MCF 10A (cell line): ENCODE data around the gene KRT38. TPM values are rescaled to one million over a fixed set of nuclear protein-coding genes. Genes with fewer than 3 reads are reported as not detected.

ENCODE experiments used
- BruUV-seq: library from RNA; stranded (reverse); fragments of 400-500 nt; replicated peaks from 2 replicates; lab custom pipeline; 2021; lab: Mats Ljungman, UMichigan
- CTCF ChIA-PET: fragments of 300-600 bp; sonication (Branson Sonifier 250); formaldehyde crosslinking; extraction: SDS; loops from one replicate; lab custom pipeline; 2021; ENCODE audit warnings: antibody characterized with exemption, inconsistent platforms; lab: Yijun Ruan, JAX
- POLR2A ChIA-PET: fragments of 300-600, 350-650 bp; sonication (Branson Sonifier 250); formaldehyde crosslinking; extraction: SDS; loops from one replicate; lab custom pipeline; 2020; ENCODE audit warnings: antibody characterized with exemption, inconsistent platforms; lab: Yijun Ruan, JAX
- DNase-seq: peaks from one replicate; pipeline ENCODE4 v3.0.0-alpha.2; 2018; ENCODE audit not compliant: unreplicated experiment
- H3K27ac Mint-ChIP-seq: one replicate; pipeline ENCODE4 v1.8.0; 2022; ENCODE audit warnings: mild to moderate bottlenecking, low read depth, mixed read lengths; ENCODE audit not compliant: unreplicated experiment
- H3K27me3 Mint-ChIP-seq: one replicate; pipeline ENCODE4 v1.8.0; 2022; ENCODE audit warnings: mixed read lengths; ENCODE audit not compliant: insufficient read depth, unreplicated experiment
- H3K36me3 Mint-ChIP-seq: one replicate; pipeline ENCODE4 v1.8.0; 2022; ENCODE audit warnings: mild to moderate bottlenecking, moderate library complexity, mixed read lengths; ENCODE audit not compliant: insufficient read depth, unreplicated experiment
- H3K4me1 Mint-ChIP-seq: one replicate; pipeline ENCODE4 v1.8.0; 2022; ENCODE audit warnings: mixed read lengths; ENCODE audit not compliant: insufficient read depth, unreplicated experiment
- H3K4me3 Mint-ChIP-seq: one replicate; pipeline ENCODE4 v1.8.0; 2022; ENCODE audit warnings: mild to moderate bottlenecking, moderate library complexity, mixed read lengths; ENCODE audit not compliant: unreplicated experiment
- H3K9me3 Mint-ChIP-seq: one replicate; pipeline ENCODE4 v1.8.0; 2022; ENCODE audit warnings: mixed read lengths; ENCODE audit not compliant: unreplicated experiment
- intact Hi-C: fragments of 100-400 bp; cut with micrococcal nuclease; formaldehyde crosslinking; loops from 2 replicates; pipeline ENCODE4 v1.14.1; 2022
- total RNA-seq: library from RNA; stranded (reverse); gene quantifications from 2 replicates; pipeline ENCODE4 v1.2.3, GENCODE V29; 2022
- TF ChIP-seq, protein P1 (sequence below): fragments of 200-600 bp; IDR thresholded peaks from one replicate; pipeline ENCODE4 v1.8.0; 2022; ENCODE audit warnings: antibody characterized with exemption, mild to moderate bottlenecking; ENCODE audit not compliant: unreplicated experiment

Gene KRT38
- total RNA-seq, 1 experiment from 2014 or later: not detected

DNA sequence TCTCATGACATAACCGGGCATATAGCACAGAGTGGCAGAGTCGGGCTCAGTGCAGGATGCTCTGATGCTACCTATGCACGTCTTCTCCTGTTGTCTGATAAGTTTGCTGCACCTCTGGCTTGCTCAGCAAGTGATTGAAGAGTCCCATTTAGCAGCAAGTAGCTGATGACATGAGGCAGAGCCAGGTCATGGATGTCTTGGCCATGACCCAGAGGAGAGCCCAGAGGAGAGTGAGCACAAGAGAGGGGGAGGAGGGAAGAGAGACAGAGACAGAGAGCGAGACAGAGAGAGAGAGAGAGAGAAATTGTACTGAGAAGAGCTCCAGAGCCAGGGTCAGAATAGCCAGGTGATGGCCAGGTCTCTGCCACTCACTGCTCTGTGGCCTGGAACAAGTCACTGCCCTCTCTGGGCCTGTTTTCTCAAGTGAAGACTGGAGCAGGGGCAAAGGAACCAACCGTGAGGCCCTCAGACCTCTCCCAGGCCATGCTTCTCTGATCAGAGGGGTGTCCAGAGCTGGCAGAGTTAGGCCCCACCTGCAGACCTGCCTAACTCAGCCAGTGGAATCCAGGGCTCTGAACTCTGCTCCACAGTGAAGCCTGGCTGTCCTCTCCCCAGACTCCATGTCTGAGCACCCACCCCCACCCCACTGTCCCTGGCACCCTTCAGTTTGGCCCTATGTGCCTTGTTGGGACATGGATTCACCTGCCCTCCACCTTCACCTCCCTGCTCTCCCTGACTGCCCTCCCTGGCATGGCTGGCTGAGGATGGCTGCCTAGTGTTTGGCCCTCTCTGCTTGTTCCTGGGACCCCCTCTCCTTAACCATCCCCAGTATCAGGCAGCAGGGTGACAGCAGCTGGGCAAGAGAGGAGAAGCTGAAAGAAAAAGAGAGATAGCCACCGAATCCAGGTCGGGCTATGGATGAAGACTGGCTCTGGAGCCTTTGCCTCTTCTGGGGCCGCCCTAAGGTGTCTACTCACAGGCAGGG is 44.4 kb upstream of the KRT38 start:
- POLR2A ChIA-PET: interaction anchor here (0.6 to 0.7 kb wide), 2 partner anchors 22 to 164 kb away, joined by 3 read pairs; no protein-coding TSS in a partner anchor
- no peaks in the 10 kb centered on the region for H3K27me3 Mint-ChIP-seq
- H3K27ac Mint-ChIP-seq: no peak overlapping the region
- no peaks in the 10 kb centered on the region for H3K4me1 Mint-ChIP-seq
- no TSS peak for BruUV-seq
- H3K4me3 Mint-ChIP-seq: no peak overlapping the region
- no peaks in the 10 kb centered on the region for H3K9me3 Mint-ChIP-seq
- TF ChIP-seq, protein P1, sequence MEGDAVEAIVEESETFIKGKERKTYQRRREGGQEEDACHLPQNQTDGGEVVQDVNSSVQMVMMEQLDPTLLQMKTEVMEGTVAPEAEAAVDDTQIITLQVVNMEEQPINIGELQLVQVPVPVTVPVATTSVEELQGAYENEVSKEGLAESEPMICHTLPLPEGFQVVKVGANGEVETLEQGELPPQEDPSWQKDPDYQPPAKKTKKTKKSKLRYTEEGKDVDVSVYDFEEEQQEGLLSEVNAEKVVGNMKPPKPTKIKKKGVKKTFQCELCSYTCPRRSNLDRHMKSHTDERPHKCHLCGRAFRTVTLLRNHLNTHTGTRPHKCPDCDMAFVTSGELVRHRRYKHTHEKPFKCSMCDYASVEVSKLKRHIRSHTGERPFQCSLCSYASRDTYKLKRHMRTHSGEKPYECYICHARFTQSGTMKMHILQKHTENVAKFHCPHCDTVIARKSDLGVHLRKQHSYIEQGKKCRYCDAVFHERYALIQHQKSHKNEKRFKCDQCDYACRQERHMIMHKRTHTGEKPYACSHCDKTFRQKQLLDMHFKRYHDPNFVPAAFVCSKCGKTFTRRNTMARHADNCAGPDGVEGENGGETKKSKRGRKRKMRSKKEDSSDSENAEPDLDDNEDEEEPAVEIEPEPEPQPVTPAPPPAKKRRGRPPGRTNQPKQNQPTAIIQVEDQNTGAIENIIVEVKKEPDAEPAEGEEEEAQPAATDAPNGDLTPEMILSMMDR: no peak
- no peaks in the 10 kb centered on the region for H3K36me3 Mint-ChIP-seq
- CTCF ChIA-PET: interaction anchor here (0.7 to 2.2 kb wide), 3 partner anchors 9 to 576 kb away, joined by 4 to 7 read pairs (median 4); no protein-coding TSS in a partner anchor
- intact Hi-C loops: no loop called here
- DNase-seq: no peak

DNA sequence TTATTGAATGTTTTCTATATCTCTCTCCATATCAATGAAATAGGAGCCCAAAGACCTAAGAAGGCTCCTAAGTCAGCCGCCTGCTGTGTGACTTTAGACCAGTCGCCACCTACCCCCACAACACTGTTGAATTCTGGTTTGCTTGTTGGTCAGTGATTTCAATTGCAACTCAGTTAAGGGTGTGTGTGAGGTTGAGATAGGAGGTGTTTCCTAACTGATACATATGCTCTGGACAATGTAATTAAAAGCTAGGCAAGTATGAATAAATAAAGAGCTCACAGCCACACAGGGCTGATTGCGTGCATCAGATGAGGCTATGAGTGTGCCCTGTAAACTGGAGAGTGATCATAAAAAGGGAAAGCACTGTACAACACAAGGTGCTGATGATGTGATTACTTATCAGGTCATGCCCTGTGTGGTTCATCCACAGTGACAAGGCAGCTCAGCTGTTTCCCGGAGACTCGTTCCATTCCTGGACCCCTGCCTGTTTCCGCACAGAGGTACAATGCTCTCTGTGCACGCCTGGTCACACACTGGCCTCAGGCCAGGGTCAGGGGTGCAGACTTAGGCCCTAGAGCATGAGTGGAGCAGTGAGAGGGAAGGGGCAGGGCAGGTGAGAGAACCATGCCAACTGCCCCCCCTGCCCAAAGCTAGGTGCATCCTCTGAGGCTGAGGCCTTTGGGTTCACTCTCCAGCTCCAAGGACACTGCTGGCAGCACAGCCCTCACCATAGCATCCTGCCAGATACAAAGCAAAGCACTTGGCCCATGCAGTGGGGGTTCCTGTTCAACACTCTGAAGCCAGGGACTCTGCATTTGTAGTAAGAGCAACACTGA is 43.4 kb upstream of the KRT38 start:
- Mint-ChIP-seq H3K9me3 (no peaks in the 10 kb centered on the region), H3K27me3 (no peaks in the 10 kb centered on the region), H3K4me1 (no peaks in the 10 kb centered on the region), H3K27ac (no peak overlapping the region), H3K36me3 (no peaks in the 10 kb centered on the region), H3K4me3 (no peak overlapping the region)
- intact Hi-C loops: no loop called here
- POLR2A ChIA-PET: interaction anchor here (0.7 kb wide), 1 partner anchor 23 kb away, joined by 3 read pairs; no protein-coding TSS in a partner anchor
- TF ChIP-seq, protein P1: no peak
- CTCF ChIA-PET: interaction anchor here (1.1 to 2.2 kb wide), 2 partner anchors 65 to 575 kb away, joined by 4 to 7 read pairs; no protein-coding TSS in a partner anchor
- DNase-seq: no peak
- no TSS peak for BruUV-seq

DNA sequence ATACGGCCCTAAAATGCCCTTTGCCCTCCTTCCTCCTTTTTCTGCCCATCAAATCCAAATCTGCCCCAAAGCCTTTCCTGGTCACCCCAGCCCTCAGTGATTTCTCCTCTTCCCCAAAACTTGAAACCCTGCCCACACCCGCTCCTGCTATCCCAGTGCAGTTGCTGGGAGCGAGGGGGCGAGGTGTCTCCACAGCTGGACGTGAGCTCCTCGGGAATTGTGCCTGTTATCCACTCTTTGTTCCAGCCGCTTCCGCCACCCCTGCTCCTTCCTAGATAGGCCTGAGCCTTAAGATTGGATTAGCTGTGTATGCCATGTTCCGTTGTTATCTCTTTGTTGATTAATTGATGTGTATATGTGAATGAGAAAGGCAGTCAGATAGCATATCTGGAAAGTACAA is 42.7 kb upstream of the KRT38 start:
- no TSS peak for BruUV-seq
- no peaks in the 10 kb centered on the region for H3K36me3 Mint-ChIP-seq
- ChIA-PET CTCF (interaction anchor here (0.8 to 2.2 kb wide), 2 partner anchors 9 to 65 kb away, joined by 4 to 7 read pairs; no protein-coding TSS in a partner anchor), POLR2A (interaction anchor here (0.7 kb wide), 1 partner anchor 574 kb away, joined by 3 read pairs; no protein-coding TSS in a partner anchor)
- no peaks in the 10 kb centered on the region for H3K27me3 Mint-ChIP-seq
- TF ChIP-seq, protein P1: no peak
- H3K27ac Mint-ChIP-seq: no peak overlapping the region
- H3K4me3 Mint-ChIP-seq: no peak overlapping the region
- H3K9me3 Mint-ChIP-seq: no peaks in the 10 kb centered on the region
- DNase-seq: no peak
- no peaks in the 10 kb centered on the region for H3K4me1 Mint-ChIP-seq
- intact Hi-C loops: no loop called here
